Small intestine (tissue), 7 donors: ENCODE data around the gene EMILIN3. TPM values are rescaled to one million over a fixed set of nuclear protein-coding genes. Genes with fewer than 3 reads are reported as not detected.
A peak's percentile ranks its signal among the peaks of the same experiment; 100 is the strongest.
"Not testable (repeated sequence)": the region's sequence is repeated elsewhere in the genome, so short reads cannot be mapped to it uniquely, and the experiment has no call there.

Experiments
- DNase-seq, 2 donors: peaks; one replicate each; pipeline versions ENCODE4 v3.0.0 to v3.0.0-alpha.2; 2013
- FAIRE-seq: peaks from 2 replicates; lab custom pipeline; 2012; peaks lifted over from hg19 to GRCh38; lab: Jason Lieb, UNC
- H3K27ac ChIP-seq, 3 donors: one replicate each; pipeline ENCODE4 v1.5.1; 2013; ENCODE audit warnings: low read length in 2 of 3, mild to moderate bottlenecking in 2 of 3, control low read depth in 1 of 3, inconsistent platforms in 1 of 3, low read depth in 1 of 3, moderate library complexity in 1 of 3
- H3K27me3 ChIP-seq, 3 donors: one replicate each; pipeline ENCODE4 v1.6.1; 2013; ENCODE audit warnings: low read length in 3 of 3, inconsistent platforms in 1 of 3; ENCODE audit not compliant: control insufficient read depth in 3 of 3, insufficient read depth in 3 of 3
- H3K36me3 ChIP-seq, 3 donors: one replicate each; pipeline ENCODE4 v1.6.1; 2013; ENCODE audit warnings: low read length in 3 of 3, inconsistent platforms in 1 of 3, low read depth in 1 of 3, mild to moderate bottlenecking in 1 of 3, moderate library complexity in 1 of 3; ENCODE audit not compliant: control insufficient read depth in 3 of 3, insufficient read depth in 2 of 3
- H3K4me1 ChIP-seq, 3 donors: one replicate each; pipeline ENCODE4 v1.6.1; 2013; ENCODE audit warnings: low read length in 2 of 3, inconsistent platforms in 1 of 3, low read depth in 1 of 3, mild to moderate bottlenecking in 1 of 3, moderate library complexity in 1 of 3; ENCODE audit not compliant: control insufficient read depth in 3 of 3, insufficient read depth in 2 of 3
- H3K4me3 ChIP-seq, 3 donors: one replicate each; pipeline ENCODE4 v1.5.1; 2013; ENCODE audit warnings: low read length in 3 of 3, control low read depth in 1 of 3, inconsistent platforms in 1 of 3, low read depth in 1 of 3, mild to moderate bottlenecking in 1 of 3, moderate library complexity in 1 of 3
- H3K9me3 ChIP-seq, 2 donors: one replicate each; pipeline ENCODE4 v1.6.1; 2013; ENCODE audit warnings: low read depth in 1 of 2, low read length in 1 of 2; ENCODE audit not compliant: control insufficient read depth in 2 of 2, insufficient read depth in 1 of 2
- WGBS, 3 donors: extraction: QIAGEN DNeasy Blood & Tissue Kit; methylation state at CpG; one replicate each; pipeline ENCODE4 v1.1.7; 2013; 5-methylcytosine and 5-hydroxymethylcytosine counted together
- polyA plus RNA-seq, 4 donors: library from polyadenylated mRNA; stranded (reverse) in 3 of 4; unstranded in 1 of 4; fragments of 200-250 nt in 3 of 4; fragments of 120-200 nt in 1 of 4; gene quantifications; one replicate each; pipeline versions ENCODE4 v1.2.1 to v1.2.3, GENCODE V29; 2013
- donor health status: healthy with polysubstance abuse.
- donor health status: control.
- donor health status: control.
- donor health status: Bipolar disorder and iron deficiency.
- donor health status: healthy.

The EMILIN3 gene
- polyA plus RNA-seq, 4 donors: 0.54 to 2.6 (median 1.3) TPM

DNA sequence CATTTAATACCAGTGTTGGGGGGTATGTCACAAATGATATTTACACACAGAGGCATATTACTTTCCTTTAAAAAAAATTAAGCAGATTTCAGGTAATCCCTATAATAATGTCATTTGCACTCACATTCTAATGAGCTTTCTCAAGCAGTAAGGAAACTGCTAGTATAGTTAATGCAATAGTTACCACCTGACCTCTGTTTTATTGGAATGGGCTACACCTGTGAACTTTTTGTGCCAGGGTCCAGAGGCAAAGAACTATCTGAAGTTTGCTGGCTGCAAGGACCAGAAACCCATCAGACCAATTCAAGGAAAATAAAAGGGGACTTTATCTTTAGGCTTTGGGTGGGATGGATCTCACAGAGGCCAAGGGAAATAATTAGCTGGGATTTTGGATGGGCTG is 46.2 kb downstream of the EMILIN3 start:
- no peaks in the 10 kb centered on the region for H3K36me3 ChIP-seq
- DNase-seq: peak in 1 of 2 donors; percentile 66
- H3K27me3 ChIP-seq: no peaks in the 10 kb centered on the region
- no peak overlapping the region for H3K4me3 ChIP-seq
- peaks cover 3 to 41% (median 4%) of the 10 kb centered on the region in 3 donors for H3K4me1 ChIP-seq
- no peaks in the 10 kb centered on the region for H3K9me3 ChIP-seq
- no peak for FAIRE-seq
- H3K27ac ChIP-seq: peak overlapping the region in 1 of 3 donors; percentile 68

- FAIRE-seq (no peak), DNase-seq (peak; percentile 86 to 88)
- Histone ChIP-seq H3K36me3 (no peaks in the 10 kb centered on the region), H3K4me3 (peak overlapping the region in 2 of 3 donors; percentile 44 to 93), H3K4me1 (peaks cover 3 to 41% (median 4%) of the 10 kb centered on the region in 3 donors), H3K9me3 (no peaks in the 10 kb centered on the region), H3K27ac (peak overlapping the region; percentile 87 to 97 (median 92)), H3K27me3 (peaks cover 0 to 2% (median 0%) of the 10 kb centered on the region in 3 donors)
- 11 to 43% (median 21%) methylated on average over 5 of the region's 5 CpGs for WGBS, 3 donors
These were observed 48.4 kb downstream of the EMILIN3 start for GRCh38 chr20:41318271-41318649.

DNA sequence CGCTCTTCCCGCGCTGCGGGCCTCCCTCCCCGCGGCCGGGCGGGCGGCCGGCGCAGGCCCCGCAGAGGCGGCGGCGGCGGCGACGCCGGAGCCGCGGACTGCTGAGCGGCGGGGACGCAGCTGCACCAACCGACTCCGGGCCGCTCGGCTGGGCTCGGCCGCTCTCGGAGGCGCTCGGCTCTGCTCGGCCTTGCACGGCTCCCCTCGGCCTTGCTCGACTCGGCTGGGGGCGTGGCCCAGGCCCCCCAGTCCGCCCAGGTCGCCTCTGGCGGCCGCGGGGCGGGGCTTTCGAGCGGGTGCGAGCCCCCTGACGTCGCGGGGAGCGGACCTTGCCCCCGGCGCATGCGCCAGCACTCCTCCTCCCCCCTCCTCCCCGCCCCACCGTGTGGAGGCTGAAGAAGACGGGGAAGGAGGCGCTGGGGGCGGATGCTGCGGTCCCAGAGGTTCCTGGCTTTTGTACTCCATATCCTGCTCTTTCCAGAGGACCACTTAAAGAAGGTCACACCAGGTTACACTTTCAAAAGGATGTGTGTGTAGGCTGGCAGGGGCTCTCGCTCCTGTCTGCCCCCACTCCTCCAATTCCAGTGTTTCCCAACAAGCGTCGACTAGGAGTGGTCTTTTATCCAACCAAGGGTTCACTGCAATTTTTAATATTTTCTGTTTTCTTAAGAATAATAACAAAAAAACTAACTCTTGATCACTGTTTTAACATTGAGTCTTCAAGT is 48.9 kb downstream of the EMILIN3 start, which contains the start of gene ZHX3:
TSS of gene ZHX3 (minus strand) at position 186 of the 725 bp plus-strand sequence. CDS start 112,815 bp downstream, outside the sequence.
- DNase-seq: peak; percentile 98 to 99
- Histone ChIP-seq H3K27ac (peak within 1 kb of the TSS; percentile 87 to 97 (median 92)), H3K4me1 (peaks cover 3 to 41% (median 4%) of the 10 kb centered on the region in 3 donors), H3K36me3 (no peaks in the 10 kb centered on the region), H3K4me3 (peak within 1 kb of the TSS; percentile 84 to 93 (median 90)), H3K27me3 (peaks cover 0 to 2% (median 0%) of the 10 kb centered on the region in 3 donors), H3K9me3 (no peaks in the 10 kb centered on the region)
- WGBS, 3 donors: 0% methylated on average over 30 to 64 of the region's 64 CpGs
- no peak for FAIRE-seq

- Histone ChIP-seq H3K9me3 (no peaks in the 10 kb centered on the region), H3K27me3 (peaks cover 0 to 2% (median 0%) of the 10 kb centered on the region in 3 donors), H3K27ac (peak overlapping the region; percentile 74 to 97 (median 80)), H3K36me3 (peaks cover 0 to 2% (median 0%) of the 10 kb centered on the region in 3 donors), H3K4me3 (peak overlapping the region; percentile 84 to 93 (median 90)), H3K4me1 (peaks cover 3 to 34% (median 4%) of the 10 kb centered on the region in 3 donors)
- FAIRE-seq (no peak), DNase-seq (peak; percentile 62 to 87)
- 2 to 3% (median 2%) methylated on average over 31 to 66 of the region's 66 CpGs for WGBS, 3 donors
These were observed 49.7 kb downstream of the EMILIN3 start for GRCh38 chr20:41316602-41317545.

DNA sequence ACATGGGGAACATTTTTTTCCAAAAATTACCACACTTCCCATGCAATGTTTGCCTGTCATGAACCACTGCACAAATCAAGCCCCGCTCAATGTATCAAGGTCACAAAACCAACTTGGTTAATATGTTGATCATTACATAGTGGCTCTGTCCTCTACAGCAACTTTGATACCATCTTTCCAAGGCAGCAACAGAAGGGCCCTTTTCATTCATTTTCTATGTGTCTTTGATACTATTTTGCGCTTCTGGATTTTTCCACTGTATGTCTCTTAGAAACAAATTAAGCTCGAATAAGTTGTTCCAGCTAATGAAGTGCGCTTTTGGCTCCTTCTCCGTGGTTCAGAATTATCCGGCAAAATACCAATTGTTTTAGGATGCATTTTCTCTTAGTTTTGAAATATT is 50.6 kb downstream of the EMILIN3 start:
- no peak overlapping the region for H3K4me3 ChIP-seq
- no peaks in the 10 kb centered on the region for H3K9me3 ChIP-seq
- H3K27ac ChIP-seq: no peak overlapping the region
- peaks cover 3 to 33% (median 4%) of the 10 kb centered on the region in 3 donors for H3K4me1 ChIP-seq
- peaks cover 0 to 2% (median 0%) of the 10 kb centered on the region in 3 donors for H3K27me3 ChIP-seq
- 74 to 76% (median 75%) methylated on average over 6 of the region's 6 CpGs for WGBS, 3 donors
- no peak for DNase-seq
- no peak for FAIRE-seq
- H3K36me3 ChIP-seq: peaks cover 0 to 2% (median 0%) of the 10 kb centered on the region in 3 donors

DNA sequence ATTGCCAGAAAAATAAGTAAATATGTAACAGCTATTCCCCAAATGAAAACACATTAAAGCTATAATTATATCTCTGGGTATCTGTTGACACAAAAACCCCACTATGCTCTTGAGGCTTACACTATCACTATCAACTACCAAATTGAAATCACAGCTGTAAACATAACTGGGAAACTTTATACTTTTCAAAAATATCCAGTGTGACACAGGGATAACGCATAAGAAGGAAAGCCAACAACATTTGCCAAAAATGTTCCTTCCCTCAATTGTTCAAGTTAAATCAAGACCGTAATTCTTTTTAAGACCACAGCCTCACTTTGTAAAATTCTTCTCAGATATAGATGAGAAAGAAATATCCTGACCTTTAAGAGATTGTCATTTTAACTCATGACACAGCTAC is 52.2 kb downstream of the EMILIN3 start:
- FAIRE-seq (no peak), DNase-seq (no peak)
- Histone ChIP-seq H3K27ac (no peak overlapping the region), H3K4me1 (peaks cover 3 to 23% (median 7%) of the 10 kb centered on the region in 3 donors), H3K4me3 (no peak overlapping the region), H3K36me3 (peaks cover 0 to 2% (median 0%) of the 10 kb centered on the region in 3 donors), H3K9me3 (no peaks in the 10 kb centered on the region), H3K27me3 (peaks cover 0 to 2% (median 0%) of the 10 kb centered on the region in 3 donors)
- 69 to 95% (median 93%) methylated on average over 2 of the region's 2 CpGs for WGBS, 3 donors

DNA sequence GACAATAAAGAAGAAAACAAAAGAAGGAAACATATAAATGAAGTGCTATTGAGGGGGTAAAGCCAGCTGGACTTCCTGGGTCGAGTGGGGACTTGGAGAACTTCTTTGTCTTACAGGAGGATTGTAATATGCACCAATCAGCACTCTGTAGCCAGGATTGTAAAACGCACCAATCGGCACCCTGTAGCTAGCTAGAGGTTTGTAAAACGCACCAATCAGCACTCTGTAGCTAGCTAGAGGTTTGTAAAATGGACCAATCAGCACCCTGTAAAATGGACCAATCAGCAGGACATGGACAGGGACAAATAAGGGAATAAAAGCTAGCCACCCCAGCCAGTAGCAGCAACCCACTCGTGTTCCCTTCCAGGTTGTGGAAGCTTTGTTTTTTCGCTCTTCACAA is 54.6 kb downstream of the EMILIN3 start:
- H3K4me3 ChIP-seq, H3K27me3 ChIP-seq, FAIRE-seq, H3K9me3 ChIP-seq, H3K36me3 ChIP-seq, DNase-seq, H3K27ac ChIP-seq: not testable (repeated sequence)
- peaks cover 3 to 28% (median 3%) of the 10 kb centered on the region in 3 donors for H3K4me1 ChIP-seq
- WGBS, 3 donors: 87 to 91% (median 91%) methylated on average over 6 of the region's 6 CpGs
